ENCODE measurements around the gene SET. TPM values are rescaled to one million over a fixed set of nuclear protein-coding genes. Genes with fewer than 3 reads are reported as not detected.

SET gene
- total and polyA plus RNA-seq, 2 donors (not counting 3 experiments of a cell fraction or from before 2014, with no cell fraction given): 61.1 to 483 TPM

DNA sequence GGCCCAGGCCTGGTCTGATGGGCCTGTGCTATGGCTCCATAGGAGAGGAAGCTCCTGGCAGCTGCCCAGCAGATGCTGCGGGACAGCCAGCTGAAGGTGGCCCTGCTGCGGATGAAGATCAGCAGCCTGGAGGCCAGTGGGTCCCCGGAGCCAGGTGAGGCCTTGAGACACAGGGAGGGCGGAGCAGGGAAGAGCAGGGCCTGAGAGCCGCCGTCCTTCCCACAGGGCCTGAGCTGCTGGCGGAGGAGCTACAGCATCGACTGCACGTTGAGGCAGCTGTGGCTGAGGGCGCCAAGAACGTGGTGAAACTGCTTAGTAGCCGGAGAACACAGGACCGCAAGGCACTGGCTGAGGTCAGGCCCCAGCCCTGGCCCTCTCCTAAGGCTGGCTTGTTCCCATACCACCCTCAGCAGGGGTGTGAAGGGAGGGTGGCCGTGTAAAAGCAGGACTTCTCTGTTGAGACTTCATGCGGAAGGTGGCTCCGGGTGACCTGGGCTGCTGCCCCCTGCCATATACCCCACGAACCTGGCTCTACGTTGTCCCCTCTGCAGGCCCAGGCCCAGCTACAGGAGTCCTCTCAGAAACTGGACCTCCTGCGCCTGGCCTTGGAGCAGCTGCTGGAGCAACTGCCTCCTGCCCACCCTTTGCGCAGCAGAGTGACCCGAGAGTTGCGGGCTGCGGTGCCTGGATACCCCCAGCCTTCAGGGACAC, 17.8 kb downstream of the SET start:
- Histone ChIP-seq H3K27ac (ENCODE audit: insufficient read depth, low read depth, low read length) (no peak overlapping the region), H3K9me3 (replicated peaks; ENCODE audit: control insufficient read depth, insufficient read depth, low read length) (no peaks in the 10 kb centered on the region), H3K79me2 (ENCODE audit: control insufficient read depth, insufficient read depth, low read length) (peaks cover 10% of the 10 kb centered on the region), H3K36me3 (ENCODE audit: control insufficient read depth in 2 of 2, extremely low read depth in 1 of 2, insufficient read depth in 2 of 2, low read length in 2 of 2) (peaks cover 2 to 4% of the 10 kb centered on the region in 2 experiments), H4K20me1 (replicated peaks; ENCODE audit: control insufficient read depth, extremely low read depth, insufficient read depth, low read length) (no peaks in the 10 kb centered on the region), H2AFZ (ENCODE audit: low read depth, low read length) (no peak overlapping the region), H3K9ac (replicated peaks; ENCODE audit: extremely low read depth, insufficient read depth, low read length) (no peak overlapping the region), H3K27me3 (ENCODE audit: control insufficient read depth in 2 of 2, insufficient read depth in 2 of 2, low read length in 2 of 2) (no peaks in the 10 kb centered on the region), H3K4me3 (replicated peaks in 1 of 3; ENCODE audit: insufficient read depth in 1 of 3, low read depth in 1 of 3, low read length in 3 of 3) (no peak overlapping the region), H3K4me2 (ENCODE audit: insufficient read depth, low read length) (no peak overlapping the region), H3K4me1 (ENCODE audit: control insufficient read depth, extremely low read depth, insufficient read depth, low read length) (peaks cover 8% of the 10 kb centered on the region), H3K9me1 (replicated peaks; ENCODE audit: control insufficient read depth, extremely low read depth, insufficient read depth, low read length) (no peaks in the 10 kb centered on the region)
- ChIA-PET POLR2A (no interaction called here), CTCF (no interaction called here)
- no peak for FAIRE-seq
- TF ChIP-seq POLR2AphosphoS5 (IDR thresholded peaks at IDR 0.05; ENCODE audit: insufficient read depth, low read depth, low read length): no peak
- TF ChIP-seq, protein P1, sequence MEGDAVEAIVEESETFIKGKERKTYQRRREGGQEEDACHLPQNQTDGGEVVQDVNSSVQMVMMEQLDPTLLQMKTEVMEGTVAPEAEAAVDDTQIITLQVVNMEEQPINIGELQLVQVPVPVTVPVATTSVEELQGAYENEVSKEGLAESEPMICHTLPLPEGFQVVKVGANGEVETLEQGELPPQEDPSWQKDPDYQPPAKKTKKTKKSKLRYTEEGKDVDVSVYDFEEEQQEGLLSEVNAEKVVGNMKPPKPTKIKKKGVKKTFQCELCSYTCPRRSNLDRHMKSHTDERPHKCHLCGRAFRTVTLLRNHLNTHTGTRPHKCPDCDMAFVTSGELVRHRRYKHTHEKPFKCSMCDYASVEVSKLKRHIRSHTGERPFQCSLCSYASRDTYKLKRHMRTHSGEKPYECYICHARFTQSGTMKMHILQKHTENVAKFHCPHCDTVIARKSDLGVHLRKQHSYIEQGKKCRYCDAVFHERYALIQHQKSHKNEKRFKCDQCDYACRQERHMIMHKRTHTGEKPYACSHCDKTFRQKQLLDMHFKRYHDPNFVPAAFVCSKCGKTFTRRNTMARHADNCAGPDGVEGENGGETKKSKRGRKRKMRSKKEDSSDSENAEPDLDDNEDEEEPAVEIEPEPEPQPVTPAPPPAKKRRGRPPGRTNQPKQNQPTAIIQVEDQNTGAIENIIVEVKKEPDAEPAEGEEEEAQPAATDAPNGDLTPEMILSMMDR (IDR thresholded peaks at IDR 0.05; ENCODE audit: extremely low read depth in 1 of 2, insufficient read depth in 1 of 2, low read depth in 1 of 2, low read length in 2 of 2): no peak
- no peak for TF ChIP-seq EZH2 (IDR thresholded peaks at IDR 0.05; ENCODE audit: borderline replicate concordance, low read depth, low read length, severe bottlenecking)
- TF ChIP-seq, protein P2, sequence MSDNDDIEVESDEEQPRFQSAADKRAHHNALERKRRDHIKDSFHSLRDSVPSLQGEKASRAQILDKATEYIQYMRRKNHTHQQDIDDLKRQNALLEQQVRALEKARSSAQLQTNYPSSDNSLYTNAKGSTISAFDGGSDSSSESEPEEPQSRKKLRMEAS (IDR thresholded peaks at IDR 0.05; ENCODE audit: insufficient read depth, insufficient read length): no peak
- TF ChIP-seq FOS (IDR thresholded peaks at IDR 0.05; ENCODE audit: borderline replicate concordance, insufficient read depth, low read length): no peak
- TF ChIP-seq MYC (IDR thresholded peaks at IDR 0.05; ENCODE audit: low read depth, low read length): no peak
- no peak for TF ChIP-seq POLR2A (IDR thresholded peaks at IDR 0.05; ENCODE audit: low read depth, low read length)
- no peak for TF ChIP-seq GATA2 (IDR thresholded peaks at IDR 0.05; ENCODE audit: insufficient read depth, insufficient read length, low read depth, low read length)
- no peak for TF ChIP-seq JUN (IDR thresholded peaks at IDR 0.05; ENCODE audit: borderline replicate concordance, insufficient read depth, insufficient read length, low read depth)
- intact Hi-C loops (cut with micrococcal nuclease) (no loop called here), dilution Hi-C loops (cut with MboI; ENCODE audit: extremely low pct_ligation_motif_present, low sequenced_read_pairs) (no loop called here)
- BruUV-seq (replicated peaks): no TSS peak
- no peak for DNase-seq (ENCODE audit: low read depth, low spot score)
